Neural crest cell (in vitro differentiated cells): Measurements from ENCODE around the gene SHANK1. TPM values are rescaled to one million over a fixed set of nuclear protein-coding genes. Genes with fewer than 3 reads are reported as not detected.
"Not testable (repeated sequence)": the region's sequence is repeated elsewhere in the genome, so short reads cannot be mapped to it uniquely, and the experiment has no call there.

Experiments
- DNase-seq: peaks from one replicate; pipeline ENCODE4 v3.0.0; 2021; ENCODE audit warnings: low read depth, mixed read lengths, low spot score
- H3K27ac Mint-ChIP-seq: one replicate; pipeline ENCODE4 v1.8.0; 2021; ENCODE audit warnings: mild to moderate bottlenecking, mixed read lengths; ENCODE audit not compliant: unreplicated experiment
- H3K27me3 Mint-ChIP-seq: 2 replicates; pipeline ENCODE4 v1.8.0; 2021; ENCODE audit warnings: low read depth, mild to moderate bottlenecking, mixed read lengths
- H3K36me3 Mint-ChIP-seq: 2 replicates; pipeline ENCODE4 v1.8.0; 2021; ENCODE audit warnings: low read depth, mild to moderate bottlenecking, mixed read lengths
- H3K4me1 Mint-ChIP-seq: 2 replicates; pipeline ENCODE4 v1.8.0; 2021; ENCODE audit warnings: mixed read lengths
- H3K4me3 Mint-ChIP-seq: one replicate; pipeline ENCODE4 v1.8.0; 2021; ENCODE audit warnings: mild to moderate bottlenecking, mixed read lengths
- H3K9me3 Mint-ChIP-seq: 2 replicates; pipeline ENCODE4 v1.8.0; 2021; ENCODE audit warnings: mixed read lengths
- CTCF ChIP-seq: fragments of 200-600 bp; sonication (generic); conservative IDR thresholded peaks from 2 replicates; pipeline ENCODE4 v1.5.0; 2021; ENCODE audit warnings: antibody characterized with exemption, mild to moderate bottlenecking
- long read RNA-seq: library from polyadenylated mRNA; unstranded; transcript quantifications from one replicate; pipeline ENCODE4 v2.0.0, GENCODE V29; 2020
- total RNA-seq: library from RNA; stranded (reverse); gene quantifications from 2 replicates; pipeline ENCODE4 v1.2.1, GENCODE V29; 2021

The SHANK1 gene
- total RNA-seq, result 6.7 and 6.8 TPM in 2 replicates
- long read RNA-seq, result 0 reads

- Mint-ChIP-seq H3K4me3 (peak within 1 kb of the TSS; percentile 85), H3K4me1 (peaks cover 19% of the 10 kb centered on the region), H3K9me3 (no peaks in the 10 kb centered on the region), H3K36me3 (no peaks in the 10 kb centered on the region), H3K27me3 (peaks cover 53% of the 10 kb centered on the region), H3K27ac (peak within 1 kb of the TSS; percentile 53)
- no peak for DNase-seq
- no peak for TF ChIP-seq CTCF
Observed at GRCh38 chr19:50719566-50719965, at the start of gene SHANK1. SHANK1 (minus strand) TSS chr19:50719802; CDS start chr19:50716919, 2,883 bp downstream.

- H3K36me3 Mint-ChIP-seq, result no peaks in the 10 kb centered on the region
- H3K27me3 Mint-ChIP-seq, result peaks cover 24% of the 10 kb centered on the region
- DNase-seq, result no peak
- no peak overlapping the region for H3K27ac Mint-ChIP-seq
- no peaks in the 10 kb centered on the region for H3K9me3 Mint-ChIP-seq
- no peaks in the 10 kb centered on the region for H3K4me1 Mint-ChIP-seq
- no peak overlapping the region for H3K4me3 Mint-ChIP-seq
- TF ChIP-seq CTCF, result no peak
Observed at GRCh38 chr19:50768277-50768676, 48.7 kb upstream of the SHANK1 start.

- not testable (repeated sequence) for DNase-seq, H3K36me3 Mint-ChIP-seq, H3K27ac Mint-ChIP-seq, H3K4me3 Mint-ChIP-seq, H3K9me3 Mint-ChIP-seq, H3K4me1 Mint-ChIP-seq
- H3K27me3 Mint-ChIP-seq, result peaks cover 16% of the 10 kb centered on the region
Observed at GRCh38 chr19:50767263-50767662, 47.7 kb upstream of the SHANK1 start.

GRCh38 chr19:50766746-50767145 lies 47.1 kb upstream of the SHANK1 start:
- H3K9me3 Mint-ChIP-seq, DNase-seq, H3K27ac Mint-ChIP-seq: not testable (repeated sequence)

GRCh38 chr19:50764409-50764808 lies 44.8 kb upstream of the SHANK1 start:
- Mint-ChIP-seq H3K27me3 (peaks cover 12% of the 10 kb centered on the region), H3K4me3 (no peak overlapping the region), H3K4me1 (no peaks in the 10 kb centered on the region), H3K36me3 (no peaks in the 10 kb centered on the region), H3K9me3 (peaks cover 4% of the 10 kb centered on the region), H3K27ac (no peak overlapping the region)
- DNase-seq, result no peak
- no peak for TF ChIP-seq CTCF

More at GRCh38 chr19:50766746-50767145, 47.1 kb upstream of the SHANK1 start:
- H3K36me3 Mint-ChIP-seq, H3K4me1 Mint-ChIP-seq, H3K4me3 Mint-ChIP-seq: not testable (repeated sequence)
- peaks cover 16% of the 10 kb centered on the region for H3K27me3 Mint-ChIP-seq

GRCh38 chr19:50763521-50763920 lies 43.9 kb upstream of the SHANK1 start:
- H3K9me3 Mint-ChIP-seq, H3K36me3 Mint-ChIP-seq, H3K4me1 Mint-ChIP-seq, DNase-seq, H3K27ac Mint-ChIP-seq, H3K4me3 Mint-ChIP-seq: not testable (repeated sequence)
- peaks cover 14% of the 10 kb centered on the region for H3K27me3 Mint-ChIP-seq

GRCh38 chr19:50761501-50761900 lies 41.9 kb upstream of the SHANK1 start:
- not testable (repeated sequence) for H3K9me3 Mint-ChIP-seq, H3K27ac Mint-ChIP-seq, DNase-seq, H3K4me1 Mint-ChIP-seq, H3K36me3 Mint-ChIP-seq, H3K4me3 Mint-ChIP-seq
- H3K27me3 Mint-ChIP-seq, result peaks cover 15% of the 10 kb centered on the region

GRCh38 chr19:50759886-50760285 lies 40.3 kb upstream of the SHANK1 start:
- Mint-ChIP-seq H3K4me1 (no peaks in the 10 kb centered on the region), H3K36me3 (no peaks in the 10 kb centered on the region), H3K4me3 (no peak overlapping the region), H3K27ac (no peak overlapping the region), H3K27me3 (peaks cover 24% of the 10 kb centered on the region), H3K9me3 (peaks cover 4% of the 10 kb centered on the region)
- no peak for DNase-seq
- TF ChIP-seq CTCF, result no peak

- H3K4me1 Mint-ChIP-seq, H3K4me3 Mint-ChIP-seq, DNase-seq, H3K9me3 Mint-ChIP-seq, H3K27ac Mint-ChIP-seq, H3K36me3 Mint-ChIP-seq: not testable (repeated sequence)
- H3K27me3 Mint-ChIP-seq, result peaks cover 25% of the 10 kb centered on the region
Observed at GRCh38 chr19:50759076-50759475, 39.5 kb upstream of the SHANK1 start.

GRCh38 chr19:50757624-50758023 lies 38.0 kb upstream of the SHANK1 start:
- H3K9me3 Mint-ChIP-seq, DNase-seq, H3K27ac Mint-ChIP-seq, H3K36me3 Mint-ChIP-seq, H3K4me1 Mint-ChIP-seq, H3K4me3 Mint-ChIP-seq: not testable (repeated sequence)
- H3K27me3 Mint-ChIP-seq, result peaks cover 30% of the 10 kb centered on the region
